Neural progenitor cell (in vitro differentiated cells): ENCODE data around the gene SDC1. TPM values are rescaled to one million over a fixed set of nuclear protein-coding genes. Genes with fewer than 3 reads are reported as not detected.

Experiments
- DNase-seq: peaks from one replicate; pipeline ENCODE4 v3.0.0-alpha.2; 2016; ENCODE audit warnings: low spot score
- H2AFZ ChIP-seq: fragments of 200-600 bp; sonication (generic); replicated peaks from 2 replicates; pipeline ENCODE4 v1.6.1; 2016; ENCODE audit warnings: antibody characterized with exemption
- H3F3A ChIP-seq: fragments of 200-600 bp; sonication (generic); 2 replicates; pipeline ENCODE4 v1.6.1; 2016; ENCODE audit warnings: antibody characterized with exemption, low read depth
- H3K27ac ChIP-seq: fragments of 200-600 bp; sonication (generic); 2 replicates; pipeline ENCODE4 v1.5.1; 2016; ENCODE audit warnings: mild to moderate bottlenecking
- H3K27me3 ChIP-seq: fragments of 200-600 bp; sonication (generic); 2 replicates; pipeline ENCODE4 v1.6.1; 2016; ENCODE audit warnings: mild to moderate bottlenecking, moderate library complexity
- H3K36me3 ChIP-seq: fragments of 200-600 bp; sonication (generic); 2 replicates; pipeline ENCODE4 v1.5.1; 2016
- H3K4me1 ChIP-seq: fragments of 200-600 bp; sonication (generic); 2 replicates; pipeline ENCODE4 v1.6.1; 2016; ENCODE audit warnings: mixed run types
- H3K4me2 ChIP-seq: fragments of 200-600 bp; sonication (generic); 2 replicates; pipeline ENCODE4 v1.6.1; 2016
- H3K4me3 ChIP-seq: fragments of 200-600 bp; sonication (generic); 2 replicates; pipeline ENCODE4 v1.5.1; 2016
- H3K79me2 ChIP-seq: fragments of 200-600 bp; sonication (generic); 2 replicates; pipeline ENCODE4 v1.6.1; 2016; ENCODE audit warnings: low read depth
- H3K9ac ChIP-seq: fragments of 200-600 bp; sonication (generic); 2 replicates; pipeline ENCODE4 v1.6.1; 2016
- H3K9me3 ChIP-seq: fragments of 200-600 bp; sonication (generic); 2 replicates; pipeline ENCODE4 v1.5.1; 2016; ENCODE audit warnings: low read depth
- H4K20me1 ChIP-seq: fragments of 200-600 bp; sonication (generic); 2 replicates; pipeline ENCODE4 v1.6.1; 2016; ENCODE audit warnings: low read depth
- H3K27ac Mint-ChIP-seq: 3 replicates; pipeline ENCODE4 v1.8.0; 2021; ENCODE audit warnings: mixed read lengths
- H3K27me3 Mint-ChIP-seq: 2 replicates; pipeline ENCODE4 v1.8.0; 2022; ENCODE audit warnings: low read depth, mild to moderate bottlenecking, inconsistent platforms, moderate library complexity, mixed read lengths; ENCODE audit not compliant: insufficient read depth
- H3K36me3 Mint-ChIP-seq: 3 replicates; pipeline ENCODE4 v1.8.0; 2021; ENCODE audit warnings: mixed read lengths
- H3K4me1 Mint-ChIP-seq: 3 replicates; pipeline ENCODE4 v1.8.0; 2021; ENCODE audit warnings: mixed read lengths
- H3K4me3 Mint-ChIP-seq: 3 replicates; pipeline ENCODE4 v1.8.0; 2021; ENCODE audit warnings: mild to moderate bottlenecking, moderate library complexity, mixed read lengths
- H3K9me3 Mint-ChIP-seq: 3 replicates; pipeline ENCODE4 v1.8.0; 2020; ENCODE audit warnings: mixed read lengths
- CTCF ChIP-seq: fragments of 200-600 bp; sonication (generic); IDR thresholded peaks from 2 replicates; pipeline ENCODE4 v1.5.1; 2017; ENCODE audit warnings: antibody characterized with exemption, mild to moderate bottlenecking
- EZH2 ChIP-seq: fragments of 200-600 bp; sonication (generic); IDR thresholded peaks from 2 replicates; pipeline ENCODE4 v1.6.1; 2017; ENCODE audit warnings: antibody characterized with exemption, mild to moderate bottlenecking, moderate library complexity
- EZH2phosphoT487 ChIP-seq: fragments of 200-600 bp; sonication (generic); IDR thresholded peaks from 2 replicates; pipeline ENCODE4 v1.6.1; 2017; ENCODE audit warnings: antibody characterized with exemption
- small RNA-seq: library from RNA; depleted of rRNA; stranded (forward); fragments of <200 nt; gene quantifications from one replicate; pipeline ENCODE3, GENCODE V24; 2015
- total RNA-seq: library from RNA; depleted of rRNA; stranded (reverse); fragments of >200 nt; gene quantifications from 2 replicates; pipeline ENCODE4 v1.2.3, GENCODE V29; 2015; ENCODE audit warnings: low replicate concordance

The SDC1 gene
- total RNA-seq, 1 donor from 2014 or later: 27.5 TPM

- Mint-ChIP-seq H3K27ac (peak overlapping the region; percentile 15), H3K27me3 (peaks cover 4% of the 10 kb centered on the region), H3K9me3 (no peaks in the 10 kb centered on the region), H3K36me3 (no peaks in the 10 kb centered on the region), H3K4me3 (no peak overlapping the region), H3K4me1 (peaks cover 45% of the 10 kb centered on the region)
- Histone ChIP-seq H3K9ac (no peak overlapping the region), H2AFZ (no peak overlapping the region), H3K4me2 (peak overlapping the region; percentile 34), H3K36me3 (no peaks in the 10 kb centered on the region), H3K9me3 (no peaks in the 10 kb centered on the region), H4K20me1 (no peaks in the 10 kb centered on the region), H3K4me1 (peaks cover 25% of the 10 kb centered on the region), H3F3A (peaks cover 15% of the 10 kb centered on the region), H3K27me3 (no peaks in the 10 kb centered on the region), H3K4me3 (no peak overlapping the region), H3K27ac (no peak overlapping the region), H3K79me2 (no peaks in the 10 kb centered on the region)
- no peak for DNase-seq
- TF ChIP-seq CTCF (no peak), EZH2 (no peak), EZH2phosphoT487 (no peak)
These were observed 73.9 kb downstream of the SDC1 start for GRCh38 chr2:20150806-20151571.

Small RNAs within 50 kb of the gene (small RNA-seq; reads per million reads assigned to genes)
- gene RN7SL140P: not detected
- not detected for gene RNU6-961P
- not detected for gene RNU7-113P

Other genes starting within 250 kb of the SDC1 start
- gene WDR35, start 235.0 kb downstream of the SDC1 start, total RNA-seq: 17.4 and 31.6 TPM in 2 replicates
- gene MATN3, start 212.5 kb downstream of the SDC1 start, total RNA-seq: 0.45 and 1.7 TPM in 2 replicates
- 170 and 205 TPM in 2 replicates for gene LAPTM4A, start 173.5 kb downstream of the SDC1 start, total RNA-seq
- gene PUM2, start 125.7 kb upstream of the SDC1 start, total RNA-seq: 88.4 and 91.1 TPM in 2 replicates
- gene RHOB, start 221.9 kb upstream of the SDC1 start, total RNA-seq: 16.1 and 28.7 TPM in 2 replicates